Measurements from ENCODE around the gene VPS37B.

DNA sequence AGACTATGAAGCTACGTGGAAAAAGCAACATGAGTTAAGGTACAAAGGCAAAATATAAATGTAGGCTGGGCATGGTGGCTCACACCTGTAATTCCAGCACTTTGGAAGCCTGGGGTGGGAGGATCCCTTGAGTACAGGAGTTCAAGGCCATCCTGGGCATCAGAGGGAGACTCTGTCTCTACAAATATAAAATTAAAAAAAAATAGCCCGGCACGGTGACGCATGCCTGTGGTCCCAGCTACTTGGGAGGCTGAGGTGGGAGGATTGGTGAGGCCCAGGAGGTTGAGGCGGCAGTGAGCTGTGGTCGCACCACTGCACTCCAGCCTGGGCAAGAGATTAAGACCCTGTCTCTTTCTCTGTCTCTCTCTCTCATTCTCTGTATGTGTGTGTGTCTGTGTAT is 4.0 kb upstream of the VPS37B start:
- TF ChIP-seq CTCF (IDR thresholded peaks at IDR 0.05) (no peak), POLR2A (IDR thresholded peaks at IDR 0.05) (no peak)
